Measurements from ENCODE around the gene PRR5L. TPM values are rescaled to one million over a fixed set of nuclear protein-coding genes. Genes with fewer than 3 reads are reported as not detected.

The PRR5L gene
- total and polyA plus RNA-seq, 2 experiments from 2014 or later: 3.1 to 7.5 TPM

DNA sequence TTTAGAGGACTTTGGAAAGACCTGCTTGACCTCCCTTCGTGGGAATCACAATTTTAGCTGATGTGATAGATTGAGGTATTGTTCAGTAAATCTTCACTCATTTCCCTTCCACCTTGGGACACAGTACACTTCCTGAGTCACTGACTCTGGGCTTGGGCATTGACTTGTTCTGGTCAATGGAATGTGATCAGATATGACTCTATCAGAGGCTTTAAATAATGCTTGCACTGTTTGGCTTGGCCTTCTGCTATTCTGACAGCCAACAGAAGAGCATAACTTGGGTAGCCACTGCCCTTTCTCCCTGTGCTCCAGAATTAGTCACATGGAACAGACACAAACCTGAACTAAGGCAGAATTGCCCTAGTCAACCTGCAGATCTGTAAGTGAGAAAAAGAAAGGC, 12.5 kb downstream of the PRR5L start:
- no peak overlapping the region for H3K27ac ChIP-seq
- TF ChIP-seq EZH2phosphoT487 (IDR thresholded peaks at IDR 0.05; ENCODE audit: low read depth, severe bottlenecking, unreplicated experiment) (no peak), EZH2 (IDR thresholded peaks at IDR 0.05; ENCODE audit: borderline replicate concordance) (no peak)
- TF ChIP-seq, protein P1, sequence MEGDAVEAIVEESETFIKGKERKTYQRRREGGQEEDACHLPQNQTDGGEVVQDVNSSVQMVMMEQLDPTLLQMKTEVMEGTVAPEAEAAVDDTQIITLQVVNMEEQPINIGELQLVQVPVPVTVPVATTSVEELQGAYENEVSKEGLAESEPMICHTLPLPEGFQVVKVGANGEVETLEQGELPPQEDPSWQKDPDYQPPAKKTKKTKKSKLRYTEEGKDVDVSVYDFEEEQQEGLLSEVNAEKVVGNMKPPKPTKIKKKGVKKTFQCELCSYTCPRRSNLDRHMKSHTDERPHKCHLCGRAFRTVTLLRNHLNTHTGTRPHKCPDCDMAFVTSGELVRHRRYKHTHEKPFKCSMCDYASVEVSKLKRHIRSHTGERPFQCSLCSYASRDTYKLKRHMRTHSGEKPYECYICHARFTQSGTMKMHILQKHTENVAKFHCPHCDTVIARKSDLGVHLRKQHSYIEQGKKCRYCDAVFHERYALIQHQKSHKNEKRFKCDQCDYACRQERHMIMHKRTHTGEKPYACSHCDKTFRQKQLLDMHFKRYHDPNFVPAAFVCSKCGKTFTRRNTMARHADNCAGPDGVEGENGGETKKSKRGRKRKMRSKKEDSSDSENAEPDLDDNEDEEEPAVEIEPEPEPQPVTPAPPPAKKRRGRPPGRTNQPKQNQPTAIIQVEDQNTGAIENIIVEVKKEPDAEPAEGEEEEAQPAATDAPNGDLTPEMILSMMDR (IDR thresholded peaks at IDR 0.05; ENCODE audit: poor library complexity): no peak
- no peak overlapping the region for H3K4me3 ChIP-seq
- no peaks in the 10 kb centered on the region for H3K79me2 ChIP-seq
- no peaks in the 10 kb centered on the region for H3K9me2 ChIP-seq (replicated peaks; ENCODE audit: insufficient read depth)
- H3K9me3 ChIP-seq (ENCODE audit: low read depth): no peaks in the 10 kb centered on the region
- WGBS (ENCODE audit: low lambda C conversion rate, missing lambda C conversion rate): 52% methylated on average over 1 of the region's 1 CpG
- H3K4me2 ChIP-seq: no peak overlapping the region
- H3K36me3 ChIP-seq (replicated peaks; ENCODE audit: insufficient read depth, low read depth): no peaks in the 10 kb centered on the region
- H3K4me1 ChIP-seq (ENCODE audit: insufficient read depth): peaks cover 8% of the 10 kb centered on the region
- no peaks in the 10 kb centered on the region for H3K27me3 ChIP-seq
- H2AFZ ChIP-seq: no peak overlapping the region
- DNase-seq (ENCODE audit: low spot score): no peak
- no peaks in the 10 kb centered on the region for H4K20me1 ChIP-seq (ENCODE audit: insufficient read depth, poor library complexity, severe bottlenecking)

DNA sequence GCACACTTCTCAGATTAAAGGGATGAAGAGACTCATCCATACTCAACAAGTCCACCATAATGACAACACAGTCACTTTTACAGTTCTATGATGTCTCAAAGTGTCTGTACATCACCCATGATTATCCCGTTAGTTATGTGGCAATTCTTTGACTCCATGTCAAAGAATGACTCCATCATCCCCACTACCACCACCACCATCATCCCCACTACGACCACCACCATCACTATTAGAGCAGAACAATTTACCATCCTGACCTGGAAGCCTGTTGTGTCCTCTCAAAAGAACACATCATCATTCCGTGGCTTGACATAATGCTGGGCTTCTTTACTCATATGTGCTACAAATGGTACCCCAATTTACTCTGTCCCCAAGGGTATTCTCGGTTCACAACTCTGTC, 13.7 kb downstream of the PRR5L start:
- H3K9me2 ChIP-seq (replicated peaks; ENCODE audit: insufficient read depth): no peaks in the 10 kb centered on the region
- H4K20me1 ChIP-seq (ENCODE audit: insufficient read depth, poor library complexity, severe bottlenecking): no peaks in the 10 kb centered on the region
- no peak overlapping the region for H3K4me2 ChIP-seq
- 96% methylated on average over 4 of the region's 4 CpGs for WGBS (ENCODE audit: low lambda C conversion rate, missing lambda C conversion rate)
- TF ChIP-seq EZH2phosphoT487 (IDR thresholded peaks at IDR 0.05; ENCODE audit: low read depth, severe bottlenecking, unreplicated experiment) (no peak), EZH2 (IDR thresholded peaks at IDR 0.05; ENCODE audit: borderline replicate concordance) (no peak)
- TF ChIP-seq, protein P1 (IDR thresholded peaks at IDR 0.05; ENCODE audit: poor library complexity): no peak
- H3K27me3 ChIP-seq: no peaks in the 10 kb centered on the region
- no peaks in the 10 kb centered on the region for H3K9me3 ChIP-seq (ENCODE audit: low read depth)
- no peak overlapping the region for H3K27ac ChIP-seq
- H3K4me1 ChIP-seq (ENCODE audit: insufficient read depth): peaks cover 8% of the 10 kb centered on the region
- no peak for DNase-seq (ENCODE audit: low spot score)
- no peak overlapping the region for H2AFZ ChIP-seq
- no peaks in the 10 kb centered on the region for H3K36me3 ChIP-seq (replicated peaks; ENCODE audit: insufficient read depth, low read depth)
- H3K4me3 ChIP-seq: no peak overlapping the region
- no peaks in the 10 kb centered on the region for H3K79me2 ChIP-seq

DNA sequence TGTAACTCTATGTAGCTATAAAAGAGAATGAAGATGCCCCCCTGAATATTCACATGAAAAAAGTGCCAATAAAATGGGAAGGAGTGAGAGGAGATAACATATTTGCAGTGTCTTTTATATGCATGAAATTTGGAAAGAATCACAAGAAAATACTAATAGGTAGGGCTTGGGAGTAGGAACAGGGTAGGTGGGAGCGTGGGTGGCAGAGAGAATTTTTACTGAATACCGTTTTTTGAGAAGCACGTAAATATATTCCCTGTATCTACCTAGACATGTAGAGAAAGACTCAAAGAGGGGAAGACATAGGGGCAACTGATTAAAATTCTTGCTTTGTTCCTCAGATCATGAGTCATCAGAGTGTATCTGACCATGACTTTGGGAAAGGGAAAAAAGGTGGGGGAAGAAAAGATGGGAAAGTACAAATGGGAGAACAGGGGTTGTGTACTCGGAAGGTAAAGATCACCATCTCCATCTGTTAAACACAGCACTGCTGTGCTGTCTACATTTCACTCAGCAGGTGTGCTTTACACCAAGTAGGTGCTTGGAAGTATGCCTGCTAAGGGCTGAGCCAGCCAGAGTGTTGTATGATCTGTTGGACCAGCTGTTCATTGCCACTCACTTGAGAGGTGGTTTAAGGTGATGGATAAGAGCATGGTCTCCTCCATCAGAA, 16.0 kb downstream of the PRR5L start:
- no peaks in the 10 kb centered on the region for H3K9me2 ChIP-seq (replicated peaks; ENCODE audit: insufficient read depth)
- no peak overlapping the region for H3K4me3 ChIP-seq
- H3K36me3 ChIP-seq (replicated peaks; ENCODE audit: insufficient read depth, low read depth): no peaks in the 10 kb centered on the region
- TF ChIP-seq EZH2phosphoT487 (IDR thresholded peaks at IDR 0.05; ENCODE audit: low read depth, severe bottlenecking, unreplicated experiment): no peak
- no peak for TF ChIP-seq EZH2 (IDR thresholded peaks at IDR 0.05; ENCODE audit: borderline replicate concordance)
- TF ChIP-seq, protein P1 (IDR thresholded peaks at IDR 0.05; ENCODE audit: poor library complexity): no peak
- H2AFZ ChIP-seq: no peak overlapping the region
- H3K4me2 ChIP-seq: no peak overlapping the region
- no peak for DNase-seq (ENCODE audit: low spot score)
- WGBS (ENCODE audit: low lambda C conversion rate, missing lambda C conversion rate): 91% methylated on average over 4 of the region's 4 CpGs
- H3K27me3 ChIP-seq: no peaks in the 10 kb centered on the region
- no peaks in the 10 kb centered on the region for H3K79me2 ChIP-seq
- H3K4me1 ChIP-seq (ENCODE audit: insufficient read depth): peaks cover 8% of the 10 kb centered on the region
- no peaks in the 10 kb centered on the region for H4K20me1 ChIP-seq (ENCODE audit: insufficient read depth, poor library complexity, severe bottlenecking)
- H3K9me3 ChIP-seq (ENCODE audit: low read depth): no peaks in the 10 kb centered on the region
- no peak overlapping the region for H3K27ac ChIP-seq
